Hematopoietic multipotent progenitor cell (in vitro differentiated cells): ENCODE data around the gene PDE4A. TPM values are rescaled to one million over a fixed set of nuclear protein-coding genes. Genes with fewer than 3 reads are reported as not detected.
"Not testable (repeated sequence)": the region's sequence is repeated elsewhere in the genome, so short reads cannot be mapped to it uniquely, and the experiment has no call there.

Source experiments
- DNase-seq, 3 donors: peaks; one replicate each; pipeline ENCODE4 v3.0.0-alpha.2; 2011 to 2015; ENCODE audit warnings: low read depth in 2 of 3, low spot score in 2 of 3
- total RNA-seq: library from RNA; depleted of rRNA; stranded (reverse); fragments of >200 nt; gene quantifications from one replicate; pipeline ENCODE4 v1.2.3, GENCODE V29; 2012

Gene PDE4A
- total RNA-seq, 1 donor: under 0.01 TPM

GRCh38 chr19:10403137-10404021 is 17.0 kb upstream of the PDE4A start, which contains the start of gene CDC37:
Gene CDC37, minus strand, starts transcription at chr19:10403542. Its CDS starts 63 bp downstream, at chr19:10403479.
- peak; percentile 96 to 99 (median 97) for DNase-seq

- DNase-seq: no peak
These were observed 15.2 kb upstream of the PDE4A start for GRCh38 chr19:10404888-10405820.

- no peak for DNase-seq
These were observed 14.1 kb upstream of the PDE4A start for GRCh38 chr19:10406191-10406590.

GRCh38 chr19:10407096-10407495 is 13.2 kb upstream of the PDE4A start:
- no peak for DNase-seq

GRCh38 chr19:10408511-10409283 is 11.6 kb upstream of the PDE4A start:
- DNase-seq: peak in 2 of 3 donors; percentile 71 to 75

- not testable (repeated sequence) for DNase-seq
These were observed 9.1 kb upstream of the PDE4A start for GRCh38 chr19:10411224-10411623.

GRCh38 chr19:10412257-10412977 is 7.9 kb upstream of the PDE4A start:
- peak in 1 of 3 donors; percentile 65 for DNase-seq

- DNase-seq: no peak
These were observed 4.3 kb upstream of the PDE4A start for GRCh38 chr19:10416083-10416379.

GRCh38 chr19:10416380-10417257 is 3.7 kb upstream of the PDE4A start:
- DNase-seq: peak; percentile 94 to 99 (median 96)

GRCh38 chr19:10417541-10418234 is 2.6 kb upstream of the PDE4A start:
- DNase-seq: no peak

GRCh38 chr19:10418235-10418484 is 2.2 kb upstream of the PDE4A start:
- no peak for DNase-seq

GRCh38 chr19:10418485-10419199 is 1.7 kb upstream of the PDE4A start:
- DNase-seq: no peak

- DNase-seq: peak in 1 of 3 donors; percentile 67
These were observed 1.1 kb upstream of the PDE4A start for GRCh38 chr19:10419200-10419645.

- DNase-seq: peak in 2 of 3 donors; percentile 48 to 69
These were observed 493 bp upstream of the PDE4A start for GRCh38 chr19:10419646-10420443.

- DNase-seq: no peak
These were observed 1.1 kb downstream of the PDE4A start for GRCh38 chr19:10421240-10422045.

GRCh38 chr19:10422046-10422461 is 1.7 kb downstream of the PDE4A start:
- DNase-seq: no peak
